ENCODE data around the gene MROH8.

DNA sequence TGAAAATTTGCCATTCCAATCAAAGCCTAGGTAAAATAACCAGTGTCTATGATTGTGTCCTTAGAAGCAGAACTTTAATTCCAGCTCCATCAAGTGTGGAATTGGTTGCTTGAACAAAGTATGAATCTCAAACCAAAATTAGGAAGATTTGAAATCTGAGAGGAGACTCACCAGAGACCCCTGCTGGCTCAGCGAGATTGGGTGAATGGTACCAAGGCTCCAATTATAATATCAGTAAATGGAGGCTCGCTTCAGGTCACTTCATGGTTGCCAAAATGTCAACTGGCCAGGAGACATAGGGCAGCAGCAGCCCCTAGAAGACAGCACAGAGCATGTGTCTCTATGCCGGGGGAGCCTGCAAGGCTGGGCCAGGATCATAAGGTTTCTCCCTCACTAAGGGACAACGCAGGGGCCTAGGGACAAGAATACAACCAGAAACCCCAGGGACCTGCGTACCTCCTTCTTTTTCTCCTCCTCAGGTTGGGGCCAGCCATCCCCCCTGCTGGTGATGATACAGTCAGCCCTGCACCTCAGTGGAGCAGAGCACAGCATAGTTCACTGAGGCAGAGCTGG is 97.5 kb downstream of the MROH8 start:
- TF ChIP-seq, protein P1, sequence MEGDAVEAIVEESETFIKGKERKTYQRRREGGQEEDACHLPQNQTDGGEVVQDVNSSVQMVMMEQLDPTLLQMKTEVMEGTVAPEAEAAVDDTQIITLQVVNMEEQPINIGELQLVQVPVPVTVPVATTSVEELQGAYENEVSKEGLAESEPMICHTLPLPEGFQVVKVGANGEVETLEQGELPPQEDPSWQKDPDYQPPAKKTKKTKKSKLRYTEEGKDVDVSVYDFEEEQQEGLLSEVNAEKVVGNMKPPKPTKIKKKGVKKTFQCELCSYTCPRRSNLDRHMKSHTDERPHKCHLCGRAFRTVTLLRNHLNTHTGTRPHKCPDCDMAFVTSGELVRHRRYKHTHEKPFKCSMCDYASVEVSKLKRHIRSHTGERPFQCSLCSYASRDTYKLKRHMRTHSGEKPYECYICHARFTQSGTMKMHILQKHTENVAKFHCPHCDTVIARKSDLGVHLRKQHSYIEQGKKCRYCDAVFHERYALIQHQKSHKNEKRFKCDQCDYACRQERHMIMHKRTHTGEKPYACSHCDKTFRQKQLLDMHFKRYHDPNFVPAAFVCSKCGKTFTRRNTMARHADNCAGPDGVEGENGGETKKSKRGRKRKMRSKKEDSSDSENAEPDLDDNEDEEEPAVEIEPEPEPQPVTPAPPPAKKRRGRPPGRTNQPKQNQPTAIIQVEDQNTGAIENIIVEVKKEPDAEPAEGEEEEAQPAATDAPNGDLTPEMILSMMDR (IDR thresholded peaks at IDR 0.05), result peak in 2 of 7 experiments; percentile 8 to 9
- no peak for TF ChIP-seq POLR2A (IDR thresholded peaks at IDR 0.05)
- no peak for TF ChIP-seq EP300 (IDR thresholded peaks at IDR 0.05)
- TF ChIP-seq POLR2AphosphoS5 (IDR thresholded peaks at IDR 0.05), result no peak
